Measurements from ENCODE around the gene IL1RL1.

DNA sequence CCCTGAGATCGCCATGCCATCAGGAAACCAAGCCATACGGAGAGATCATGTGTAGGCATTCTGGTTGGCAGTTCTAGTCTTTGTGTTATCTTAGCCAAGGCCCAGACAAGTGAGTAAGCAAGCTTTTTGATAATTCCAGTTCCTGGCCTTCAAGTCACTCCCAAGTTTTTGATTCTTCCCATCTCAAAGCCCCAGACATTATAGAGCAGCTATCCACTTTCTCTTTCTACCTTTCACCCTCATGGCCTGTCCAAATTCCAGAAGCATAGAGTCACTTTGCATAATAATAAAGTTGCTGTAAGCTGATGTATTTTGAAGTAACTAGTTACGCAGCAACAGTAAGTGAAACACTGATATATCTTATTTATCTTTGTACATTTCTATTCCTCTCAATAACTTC is 26.8 kb upstream of the IL1RL1 start:
- TF ChIP-seq, protein P1, sequence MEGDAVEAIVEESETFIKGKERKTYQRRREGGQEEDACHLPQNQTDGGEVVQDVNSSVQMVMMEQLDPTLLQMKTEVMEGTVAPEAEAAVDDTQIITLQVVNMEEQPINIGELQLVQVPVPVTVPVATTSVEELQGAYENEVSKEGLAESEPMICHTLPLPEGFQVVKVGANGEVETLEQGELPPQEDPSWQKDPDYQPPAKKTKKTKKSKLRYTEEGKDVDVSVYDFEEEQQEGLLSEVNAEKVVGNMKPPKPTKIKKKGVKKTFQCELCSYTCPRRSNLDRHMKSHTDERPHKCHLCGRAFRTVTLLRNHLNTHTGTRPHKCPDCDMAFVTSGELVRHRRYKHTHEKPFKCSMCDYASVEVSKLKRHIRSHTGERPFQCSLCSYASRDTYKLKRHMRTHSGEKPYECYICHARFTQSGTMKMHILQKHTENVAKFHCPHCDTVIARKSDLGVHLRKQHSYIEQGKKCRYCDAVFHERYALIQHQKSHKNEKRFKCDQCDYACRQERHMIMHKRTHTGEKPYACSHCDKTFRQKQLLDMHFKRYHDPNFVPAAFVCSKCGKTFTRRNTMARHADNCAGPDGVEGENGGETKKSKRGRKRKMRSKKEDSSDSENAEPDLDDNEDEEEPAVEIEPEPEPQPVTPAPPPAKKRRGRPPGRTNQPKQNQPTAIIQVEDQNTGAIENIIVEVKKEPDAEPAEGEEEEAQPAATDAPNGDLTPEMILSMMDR (IDR thresholded peaks at IDR 0.05), result no peak
- TF ChIP-seq, protein P2, sequence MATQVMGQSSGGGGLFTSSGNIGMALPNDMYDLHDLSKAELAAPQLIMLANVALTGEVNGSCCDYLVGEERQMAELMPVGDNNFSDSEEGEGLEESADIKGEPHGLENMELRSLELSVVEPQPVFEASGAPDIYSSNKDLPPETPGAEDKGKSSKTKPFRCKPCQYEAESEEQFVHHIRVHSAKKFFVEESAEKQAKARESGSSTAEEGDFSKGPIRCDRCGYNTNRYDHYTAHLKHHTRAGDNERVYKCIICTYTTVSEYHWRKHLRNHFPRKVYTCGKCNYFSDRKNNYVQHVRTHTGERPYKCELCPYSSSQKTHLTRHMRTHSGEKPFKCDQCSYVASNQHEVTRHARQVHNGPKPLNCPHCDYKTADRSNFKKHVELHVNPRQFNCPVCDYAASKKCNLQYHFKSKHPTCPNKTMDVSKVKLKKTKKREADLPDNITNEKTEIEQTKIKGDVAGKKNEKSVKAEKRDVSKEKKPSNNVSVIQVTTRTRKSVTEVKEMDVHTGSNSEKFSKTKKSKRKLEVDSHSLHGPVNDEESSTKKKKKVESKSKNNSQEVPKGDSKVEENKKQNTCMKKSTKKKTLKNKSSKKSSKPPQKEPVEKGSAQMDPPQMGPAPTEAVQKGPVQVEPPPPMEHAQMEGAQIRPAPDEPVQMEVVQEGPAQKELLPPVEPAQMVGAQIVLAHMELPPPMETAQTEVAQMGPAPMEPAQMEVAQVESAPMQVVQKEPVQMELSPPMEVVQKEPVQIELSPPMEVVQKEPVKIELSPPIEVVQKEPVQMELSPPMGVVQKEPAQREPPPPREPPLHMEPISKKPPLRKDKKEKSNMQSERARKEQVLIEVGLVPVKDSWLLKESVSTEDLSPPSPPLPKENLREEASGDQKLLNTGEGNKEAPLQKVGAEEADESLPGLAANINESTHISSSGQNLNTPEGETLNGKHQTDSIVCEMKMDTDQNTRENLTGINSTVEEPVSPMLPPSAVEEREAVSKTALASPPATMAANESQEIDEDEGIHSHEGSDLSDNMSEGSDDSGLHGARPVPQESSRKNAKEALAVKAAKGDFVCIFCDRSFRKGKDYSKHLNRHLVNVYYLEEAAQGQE (IDR thresholded peaks at IDR 0.05; ENCODE audit: insufficient read depth in 1 of 2, low read depth in 2 of 2, low read length in 1 of 2), result no peak

Data from Panc1 (cell line).